Type B pancreatic cell (in vitro differentiated cells): ENCODE data around the gene NLGN1. TPM values are rescaled to one million over a fixed set of nuclear protein-coding genes. Genes with fewer than 3 reads are reported as not detected.
"Not testable (repeated sequence)": the region's sequence is repeated elsewhere in the genome, so short reads cannot be mapped to it uniquely, and the experiment has no call there.

ENCODE experiments used
- DNase-seq: peaks from one replicate; pipeline ENCODE4 v3.0.0; 2021; ENCODE audit warnings: mixed read lengths; ENCODE audit not compliant: unreplicated experiment; ENCODE audit errors: extremely low spot score
- H3K27ac Mint-ChIP-seq: 2 replicates; pipeline ENCODE4 v1.8.0; 2021; ENCODE audit warnings: mild to moderate bottlenecking, mixed read lengths
- H3K27me3 Mint-ChIP-seq: 2 replicates; pipeline ENCODE4 v1.8.0; 2021; ENCODE audit warnings: mixed read lengths
- H3K36me3 Mint-ChIP-seq: 2 replicates; pipeline ENCODE4 v1.8.0; 2021; ENCODE audit warnings: mixed read lengths
- H3K4me1 Mint-ChIP-seq: one replicate; pipeline ENCODE4 v1.8.0; 2021; ENCODE audit warnings: mixed read lengths; ENCODE audit not compliant: unreplicated experiment
- H3K4me3 Mint-ChIP-seq: 2 replicates; pipeline ENCODE4 v1.8.0; 2021; ENCODE audit warnings: mild to moderate bottlenecking, mixed read lengths
- H3K9me3 Mint-ChIP-seq: 2 replicates; pipeline ENCODE4 v1.8.0; 2021; ENCODE audit warnings: mixed read lengths
- CTCF ChIP-seq: fragments of 200-600 bp; sonication (generic); conservative IDR thresholded peaks from 2 replicates; pipeline ENCODE4 v1.5.0; 2021; ENCODE audit warnings: antibody characterized with exemption, mild to moderate bottlenecking
- total RNA-seq: library from RNA; stranded (reverse); gene quantifications from 2 replicates; pipeline ENCODE4 v1.2.1, GENCODE V29; 2021; ENCODE audit warnings: low replicate concordance

NLGN1 gene
- total RNA-seq, 1 donor from 2014 or later, result 12.6 TPM

- H3K4me3 Mint-ChIP-seq, result peak overlapping the region; percentile 96
- H3K36me3 Mint-ChIP-seq, result no peaks in the 10 kb centered on the region
- H3K27me3 Mint-ChIP-seq, result peaks cover 35% of the 10 kb centered on the region
- peaks cover 11% of the 10 kb centered on the region for H3K4me1 Mint-ChIP-seq
- TF ChIP-seq CTCF, result no peak
- H3K9me3 Mint-ChIP-seq, result no peaks in the 10 kb centered on the region
- H3K27ac Mint-ChIP-seq, result no peak overlapping the region
- no peak for DNase-seq
These were observed 188.6 kb downstream of the NLGN1 start for GRCh38 chr3:173586166-173586565.

- Mint-ChIP-seq H3K27me3 (peaks cover 35% of the 10 kb centered on the region), H3K9me3 (no peaks in the 10 kb centered on the region), H3K4me1 (peaks cover 11% of the 10 kb centered on the region), H3K4me3 (no peak overlapping the region), H3K27ac (no peak overlapping the region), H3K36me3 (no peaks in the 10 kb centered on the region)
- no peak for TF ChIP-seq CTCF
- DNase-seq, result no peak
These were observed 189.5 kb downstream of the NLGN1 start for GRCh38 chr3:173587055-173587454.

GRCh38 chr3:173588556-173588955 is 191.0 kb downstream of the NLGN1 start:
- Mint-ChIP-seq H3K9me3 (no peaks in the 10 kb centered on the region), H3K27ac (no peak overlapping the region), H3K4me3 (no peak overlapping the region), H3K4me1 (peaks cover 11% of the 10 kb centered on the region), H3K36me3 (peaks cover 5% of the 10 kb centered on the region), H3K27me3 (peaks cover 35% of the 10 kb centered on the region)
- TF ChIP-seq CTCF, result no peak
- DNase-seq, result no peak

GRCh38 chr3:173589116-173589515 is 191.6 kb downstream of the NLGN1 start:
- H3K27me3 Mint-ChIP-seq, result peaks cover 30% of the 10 kb centered on the region
- DNase-seq, result no peak
- no peak overlapping the region for H3K4me3 Mint-ChIP-seq
- H3K9me3 Mint-ChIP-seq, result no peaks in the 10 kb centered on the region
- no peak for TF ChIP-seq CTCF
- H3K36me3 Mint-ChIP-seq, result peaks cover 5% of the 10 kb centered on the region
- H3K4me1 Mint-ChIP-seq, result peaks cover 11% of the 10 kb centered on the region
- H3K27ac Mint-ChIP-seq, result no peak overlapping the region

GRCh38 chr3:173591401-173591800 is 193.9 kb downstream of the NLGN1 start:
- no peak for DNase-seq
- Mint-ChIP-seq H3K4me3 (no peak overlapping the region), H3K27me3 (peaks cover 9% of the 10 kb centered on the region), H3K27ac (no peak overlapping the region), H3K9me3 (no peaks in the 10 kb centered on the region), H3K4me1 (no peaks in the 10 kb centered on the region), H3K36me3 (peaks cover 5% of the 10 kb centered on the region)
- no peak for TF ChIP-seq CTCF

- not testable (repeated sequence) for H3K4me3 Mint-ChIP-seq, H3K36me3 Mint-ChIP-seq, H3K27me3 Mint-ChIP-seq, DNase-seq, H3K27ac Mint-ChIP-seq, H3K9me3 Mint-ChIP-seq, H3K4me1 Mint-ChIP-seq
These were observed 197.3 kb downstream of the NLGN1 start for GRCh38 chr3:173594881-173595280.
